ENCODE measurements around the gene ZNF76.

The ZNF76 gene

GRCh38 chr6:35341557-35341956 lies 82.0 kb downstream of the ZNF76 start:
- DNase-seq: no peak

GRCh38 chr6:35342258-35343091 lies 82.9 kb downstream of the ZNF76 start, which contains the start of gene PPARD:
Gene PPARD (plus strand): TSS chr6:35342558. CDS start chr6:35411088, 68,530 bp downstream.
- DNase-seq: peak; percentile 99

GRCh38 chr6:35343092-35343834 lies 83.7 kb downstream of the ZNF76 start:
- DNase-seq: no peak

GRCh38 chr6:35343835-35344550 lies 84.5 kb downstream of the ZNF76 start:
- no peak for DNase-seq

All from T1000 (cell line).